Cardiac septum (tissue), 1 donor: ENCODE data around the gene FAM217A. TPM values are rescaled to one million over a fixed set of nuclear protein-coding genes. Genes with fewer than 3 reads are reported as not detected.
"Not testable (repeated sequence)": the region's sequence is repeated elsewhere in the genome, so short reads cannot be mapped to it uniquely, and the experiment has no call there.

ENCODE experiments used
- DNase-seq: peaks from one replicate; pipeline ENCODE4 v3.0.0-alpha.2; 2020; ENCODE audit warnings: low spot score
- intact Hi-C: fragments of 100-400 bp; cut with DNase I; formaldehyde crosslinking; loops from one replicate; pipeline ENCODE4 v1.14.0; 2022
- total RNA-seq: library from RNA; stranded (reverse); fragmentation: NEBNext Ultra II Directional; extraction: Animal tissue kit (Norgen Biotek cat#: 25700); gene quantifications from one replicate; pipeline ENCODE4 v1.2.1, GENCODE V29; 2021
- donor health status: DM: no; HTN: no; CAD: no.

FAM217A gene
- total RNA-seq, 1 donor from 2014 or later = not detected

- DNase-seq, intact Hi-C loops: not testable (repeated sequence)
These were observed 11.1 kb upstream of the FAM217A start for GRCh38 chr6:4090043-4090442.

- intact Hi-C loops = no loop called here
- DNase-seq = no peak
These were observed 9.8 kb upstream of the FAM217A start for GRCh38 chr6:4088704-4089103.

GRCh38 chr6:4085332-4085700, 6.4 kb upstream of the FAM217A start:
- DNase-seq = no peak
- intact Hi-C loops = no loop called here

DNA sequence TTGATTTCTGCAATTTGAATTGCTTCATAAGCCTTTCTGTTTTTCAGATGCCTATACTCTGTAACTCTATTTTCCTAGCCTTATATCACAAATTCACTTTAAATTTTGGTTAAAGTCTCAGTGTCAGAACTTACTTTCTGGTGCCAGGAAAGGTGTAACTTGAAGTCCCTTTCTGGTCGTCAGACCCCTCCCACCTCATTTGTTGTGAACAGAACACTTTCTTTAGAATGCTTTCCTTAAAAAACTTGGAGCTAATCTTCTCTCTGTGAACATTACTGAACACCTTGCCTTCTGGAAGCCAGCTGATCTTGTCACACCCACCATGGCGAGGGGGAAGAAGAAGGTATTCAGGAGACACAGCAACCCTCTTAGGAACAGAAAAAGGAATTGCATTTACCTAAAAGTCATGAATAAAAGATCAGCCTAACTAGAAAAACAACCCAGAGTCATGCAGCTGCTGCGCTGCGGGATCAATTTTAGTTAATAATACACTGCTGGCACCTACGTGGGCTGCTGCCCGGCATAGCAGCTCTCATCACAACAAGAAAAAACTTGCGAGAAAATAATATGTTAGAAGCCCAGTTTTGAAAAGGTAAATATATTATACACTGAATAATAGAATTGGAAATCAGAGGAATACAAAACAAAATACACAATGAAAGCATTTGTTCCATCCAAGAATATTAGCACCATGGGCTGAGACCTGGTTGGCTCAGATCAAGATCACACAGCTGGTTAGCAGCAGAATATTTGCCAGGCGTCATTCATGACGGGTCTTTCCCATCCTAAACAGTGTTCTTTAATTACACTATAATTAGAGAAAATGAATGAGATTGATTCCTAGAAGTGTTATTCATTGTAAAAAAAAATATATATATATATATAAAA, 5.8 kb upstream of the FAM217A start:
- no peak for DNase-seq
- intact Hi-C loops = no loop called here

DNA sequence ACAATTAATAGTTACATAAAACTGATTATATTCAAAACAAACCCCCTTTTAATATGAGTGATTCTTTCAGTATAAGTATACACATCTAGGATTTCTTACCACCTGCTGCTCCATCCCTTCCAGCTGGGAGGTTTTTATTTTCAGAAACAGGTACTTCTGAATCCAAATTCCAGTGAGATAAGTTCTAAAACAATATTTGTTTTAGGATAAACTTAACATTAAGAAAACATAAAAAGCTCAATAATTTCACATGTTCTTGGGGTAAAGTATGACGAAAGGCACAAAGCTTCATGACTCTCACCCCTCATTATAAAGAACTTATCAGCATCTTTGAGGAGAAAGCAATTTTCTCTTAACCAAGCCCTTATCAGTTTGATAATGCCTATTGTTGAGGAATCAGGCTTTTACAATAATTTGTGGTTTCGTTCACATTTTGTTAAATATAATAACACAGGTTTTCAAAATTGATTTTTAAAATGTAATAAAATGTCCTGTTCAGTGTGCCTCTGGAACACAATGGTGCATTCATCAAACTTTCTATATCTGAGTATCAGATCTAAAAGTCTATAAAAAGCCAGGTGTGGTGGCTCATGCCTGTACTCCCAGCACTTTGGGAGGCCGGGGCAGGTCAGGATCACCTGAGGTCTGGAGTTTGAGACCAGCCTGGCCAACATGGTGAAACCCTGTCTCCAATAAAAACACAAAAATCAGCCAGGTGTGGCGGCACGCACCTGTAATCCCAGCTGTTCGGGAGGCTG, 4.3 kb downstream of the FAM217A start:
- intact Hi-C loops = no loop called here
- DNase-seq = no peak

DNA sequence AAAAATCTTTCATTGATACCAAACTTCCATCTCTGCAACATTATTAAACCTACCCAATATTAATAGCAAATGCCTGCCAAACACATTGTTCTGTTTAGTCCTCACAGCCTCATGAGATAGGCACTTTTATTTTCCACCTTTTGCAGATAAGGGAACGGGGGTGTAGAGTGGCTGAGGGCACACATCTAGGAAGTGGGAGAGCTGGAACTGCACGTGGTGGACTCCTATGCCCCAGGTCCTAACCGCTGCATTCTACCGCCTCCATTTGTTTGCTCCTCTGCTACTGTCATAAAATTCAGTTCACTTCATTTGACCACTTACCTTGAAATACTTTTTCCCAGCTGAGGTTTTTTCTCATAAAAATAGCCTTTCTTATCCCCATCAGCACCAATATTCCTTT, 7.6 kb downstream of the FAM217A start:
- no peak for DNase-seq
- intact Hi-C loops = no loop called here

DNA sequence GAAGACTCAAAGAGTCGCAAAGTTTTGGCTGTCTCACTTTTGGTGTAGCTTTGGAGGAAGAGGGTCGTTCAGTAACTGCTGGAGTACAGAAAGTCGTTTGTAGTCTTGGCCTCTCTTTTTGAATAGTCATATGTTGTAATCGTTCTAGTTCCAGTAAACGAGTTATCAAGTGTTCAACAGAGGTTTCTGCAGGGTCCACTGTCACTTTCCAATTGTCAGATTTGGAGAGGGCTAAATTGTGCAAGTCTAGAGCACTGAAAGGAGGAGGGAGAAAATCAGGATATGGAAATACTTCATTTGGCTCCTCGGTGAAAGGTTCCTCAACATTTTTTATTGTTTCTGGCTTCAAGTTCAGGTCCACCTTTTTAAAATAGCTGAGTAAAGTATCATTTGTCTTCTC, 9.7 kb downstream of the FAM217A start:
- DNase-seq = no peak

GRCh38 chr6:4067673-4068072, 11.3 kb downstream of the FAM217A start:
- no peak for DNase-seq
- intact Hi-C loops = no loop called here

More for the DNA sequence above, 9.7 kb downstream of the FAM217A start:
- intact Hi-C loops = no loop called here

- intact Hi-C loops = no loop called here
- DNase-seq = no peak
These were observed 12.7 kb downstream of the FAM217A start for GRCh38 chr6:4066029-4066755.

- DNase-seq = no peak
- intact Hi-C loops = loop anchor here (5.0 kb wide), 1 partner anchor 98 kb away; no protein-coding TSS in a partner anchor
These were observed 19.7 kb downstream of the FAM217A start for GRCh38 chr6:4059115-4059777.

- no peak for DNase-seq
- intact Hi-C loops = loop anchor here (5.0 kb wide), 1 partner anchor 100 kb away; no protein-coding TSS in a partner anchor
These were observed 21.9 kb downstream of the FAM217A start for GRCh38 chr6:4057036-4057435.

GRCh38 chr6:4055420-4056041, 23.4 kb downstream of the FAM217A start:
- intact Hi-C loops = loop anchor here (5.0 kb wide), 1 partner anchor 102 kb away; no protein-coding TSS in a partner anchor
- DNase-seq = no peak

GRCh38 chr6:4049246-4049645, 29.7 kb downstream of the FAM217A start:
- DNase-seq = no peak
- intact Hi-C loops = no loop called here

- intact Hi-C loops = no loop called here
- DNase-seq = no peak
These were observed 37.5 kb downstream of the FAM217A start for GRCh38 chr6:4041480-4041879.

DNA sequence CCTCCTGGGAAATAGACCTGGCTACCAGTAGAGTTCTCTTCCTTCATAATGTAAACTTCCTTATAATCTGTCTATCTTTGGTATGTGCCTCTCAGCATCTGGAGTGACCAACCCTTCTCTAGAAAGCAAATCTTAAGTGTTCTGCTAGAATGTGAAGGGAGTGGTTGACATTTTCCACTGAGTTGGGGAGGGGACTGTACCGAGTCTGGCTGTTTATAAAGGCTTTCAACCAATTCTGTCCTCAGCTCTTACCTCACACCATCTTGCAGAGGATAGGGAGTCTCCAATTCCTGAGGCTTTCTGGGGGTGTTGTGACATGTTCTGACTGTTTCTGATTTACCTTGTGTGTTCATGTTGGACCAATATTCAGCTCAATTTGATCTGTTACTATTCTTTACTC, 39.6 kb downstream of the FAM217A start:
- no peak for DNase-seq

GRCh38 chr6:4036581-4036980, 42.4 kb downstream of the FAM217A start:
- intact Hi-C loops = no loop called here
- no peak for DNase-seq

More for the DNA sequence above, 39.6 kb downstream of the FAM217A start:
- intact Hi-C loops = no loop called here

GRCh38 chr6:4032475-4032874, 46.5 kb downstream of the FAM217A start:
- no peak for DNase-seq
- intact Hi-C loops = no loop called here

DNA sequence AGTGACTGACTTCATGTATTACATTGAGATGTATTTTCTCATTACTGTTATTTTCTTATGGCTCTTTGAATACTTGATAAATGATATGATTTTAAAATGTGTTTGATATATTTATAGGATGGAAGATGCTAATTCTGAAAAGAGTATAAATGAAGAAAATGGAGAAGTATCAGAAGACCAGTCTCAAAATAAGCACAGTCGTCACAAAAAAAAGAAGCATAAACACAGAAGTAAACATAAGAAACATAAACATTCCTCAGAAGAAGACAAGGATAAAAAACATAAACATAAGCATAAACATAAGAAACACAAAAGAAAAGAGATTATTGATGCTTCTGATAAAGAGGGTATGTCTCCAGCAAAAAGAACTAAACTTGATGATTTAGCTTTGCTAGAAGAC, 47.5 kb downstream of the FAM217A start:
- DNase-seq = no peak

DNA sequence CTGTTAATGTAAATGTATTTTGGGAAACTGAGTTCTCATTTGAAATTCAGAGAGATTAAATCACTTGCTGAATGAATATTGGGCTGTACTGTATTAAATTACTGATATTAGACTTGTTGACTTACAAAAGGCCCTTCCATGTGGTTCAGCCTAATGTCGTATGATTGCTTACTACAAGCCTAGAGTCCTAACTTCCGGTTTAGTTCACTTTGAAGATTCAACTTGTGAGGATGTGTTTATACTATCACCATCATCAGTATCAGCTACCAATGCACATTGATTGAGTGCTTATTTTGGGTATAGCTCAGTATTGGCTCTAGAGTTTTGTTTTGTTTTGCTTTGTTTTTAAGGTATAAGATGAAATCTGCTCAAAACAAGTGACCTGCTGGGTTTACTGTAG, 48.3 kb downstream of the FAM217A start:
- intact Hi-C loops = no loop called here
- DNase-seq = no peak

More for the DNA sequence above, 47.5 kb downstream of the FAM217A start:
- intact Hi-C loops = no loop called here
